OCI-LY3 (cell line): ENCODE results near the gene TRIM63.

ENCODE experiments used
- CTCF ChIP-seq: fragments of 200-600, 300-600 bp; sonication (generic); IDR thresholded peaks from 2 replicates; pipeline ENCODE4 v1.5.1; 2014; ENCODE audit warnings: antibody characterized with exemption, low read length, low read depth
- EZH2phosphoT487 ChIP-seq: fragments of 200-600 bp; shearing (Covaris generic); IDR thresholded peaks from 2 replicates; pipeline ENCODE4 v1.6.1; 2018; ENCODE audit warnings: antibody characterized with exemption, mixed run types, low read depth

- TF ChIP-seq CTCF (no peak), EZH2phosphoT487 (no peak)
Observed at GRCh38 chr1:26032656-26033357, 34.6 kb downstream of the TRIM63 start.
